ENCODE data around the gene TTLL12. TPM values are rescaled to one million over a fixed set of nuclear protein-coding genes. Genes with fewer than 3 reads are reported as not detected.

The TTLL12 gene
- total RNA-seq, 2 donors from 2014 or later = 22.4 to 23.2 TPM

- Histone ChIP-seq H3K4me3 (no peak overlapping the region), H3K27ac (no peak overlapping the region), H3K4me1 (ENCODE audit: control insufficient read depth in 1 of 2, low read depth in 2 of 2) (no peaks in the 10 kb centered on the region), H3K27me3 (replicated peaks; ENCODE audit: insufficient read depth) (no peaks in the 10 kb centered on the region), H3K36me3 (no peaks in the 10 kb centered on the region), H3K9me3 (no peaks in the 10 kb centered on the region)
- DNase-seq (ENCODE audit: low spot score) = no peak
- no peak for ATAC-seq (ENCODE audit: insufficient number of reproducible peaks, low FRiP score, low read depth)
- TF ChIP-seq CTCF (IDR thresholded peaks at IDR 0.05) = no peak
Observed at GRCh38 chr22:43202326-43202725, 15.4 kb upstream of the TTLL12 start.

GRCh38 chr22:43201486-43202219 lies 14.7 kb upstream of the TTLL12 start:
- Histone ChIP-seq H3K36me3 (no peaks in the 10 kb centered on the region), H3K27me3 (replicated peaks; ENCODE audit: insufficient read depth) (no peaks in the 10 kb centered on the region), H3K9me3 (no peaks in the 10 kb centered on the region), H3K27ac (no peak overlapping the region), H3K4me3 (no peak overlapping the region), H3K4me1 (ENCODE audit: control insufficient read depth in 1 of 2, low read depth in 2 of 2) (no peaks in the 10 kb centered on the region)
- DNase-seq (ENCODE audit: low spot score) (no peak), ATAC-seq (ENCODE audit: insufficient number of reproducible peaks, low FRiP score, low read depth) (no peak)
- no peak for TF ChIP-seq CTCF (IDR thresholded peaks at IDR 0.05)

- no peak overlapping the region for H3K4me3 ChIP-seq
- no peaks in the 10 kb centered on the region for H3K9me3 ChIP-seq
- H3K36me3 ChIP-seq = no peaks in the 10 kb centered on the region
- H3K4me1 ChIP-seq (ENCODE audit: control insufficient read depth in 1 of 2, low read depth in 2 of 2) = no peaks in the 10 kb centered on the region
- no peak overlapping the region for H3K27ac ChIP-seq
- H3K27me3 ChIP-seq (replicated peaks; ENCODE audit: insufficient read depth) = no peaks in the 10 kb centered on the region
- ATAC-seq (ENCODE audit: insufficient number of reproducible peaks, low FRiP score, low read depth) (no peak), DNase-seq (ENCODE audit: low spot score) (no peak)
- TF ChIP-seq CTCF (IDR thresholded peaks at IDR 0.05) = no peak
Observed at GRCh38 chr22:43200555-43200954, 13.6 kb upstream of the TTLL12 start.

- DNase-seq (ENCODE audit: low spot score) = no peak
- no peaks in the 10 kb centered on the region for H3K27me3 ChIP-seq (replicated peaks; ENCODE audit: insufficient read depth)
- no peaks in the 10 kb centered on the region for H3K9me3 ChIP-seq
- H3K4me3 ChIP-seq = no peak overlapping the region
- TF ChIP-seq CTCF (IDR thresholded peaks at IDR 0.05) = no peak
- ATAC-seq (ENCODE audit: insufficient number of reproducible peaks, low FRiP score, low read depth) = no peak
- H3K4me1 ChIP-seq (ENCODE audit: control insufficient read depth in 1 of 2, low read depth in 2 of 2) = no peaks in the 10 kb centered on the region
- no peak overlapping the region for H3K27ac ChIP-seq
- no peaks in the 10 kb centered on the region for H3K36me3 ChIP-seq
Observed at GRCh38 chr22:43200031-43200430, 13.1 kb upstream of the TTLL12 start.

GRCh38 chr22:43199541-43199940 lies 12.6 kb upstream of the TTLL12 start:
- Histone ChIP-seq H3K4me3 (no peak overlapping the region), H3K27ac (no peak overlapping the region), H3K4me1 (ENCODE audit: control insufficient read depth in 1 of 2, low read depth in 2 of 2) (no peaks in the 10 kb centered on the region), H3K9me3 (no peaks in the 10 kb centered on the region), H3K27me3 (replicated peaks; ENCODE audit: insufficient read depth) (no peaks in the 10 kb centered on the region), H3K36me3 (no peaks in the 10 kb centered on the region)
- ATAC-seq (ENCODE audit: insufficient number of reproducible peaks, low FRiP score, low read depth) (no peak), DNase-seq (ENCODE audit: low spot score) (no peak)
- no peak for TF ChIP-seq CTCF (IDR thresholded peaks at IDR 0.05)

All from thoracic aorta (tissue), 2 donors.